ENCODE data around the gene ASCC3. TPM values are rescaled to one million over a fixed set of nuclear protein-coding genes. Genes with fewer than 3 reads are reported as not detected.

The ASCC3 gene
- total RNA-seq, 4 donors from 2014 or later = 25.9 to 40.9 (median 31.3) TPM

DNA sequence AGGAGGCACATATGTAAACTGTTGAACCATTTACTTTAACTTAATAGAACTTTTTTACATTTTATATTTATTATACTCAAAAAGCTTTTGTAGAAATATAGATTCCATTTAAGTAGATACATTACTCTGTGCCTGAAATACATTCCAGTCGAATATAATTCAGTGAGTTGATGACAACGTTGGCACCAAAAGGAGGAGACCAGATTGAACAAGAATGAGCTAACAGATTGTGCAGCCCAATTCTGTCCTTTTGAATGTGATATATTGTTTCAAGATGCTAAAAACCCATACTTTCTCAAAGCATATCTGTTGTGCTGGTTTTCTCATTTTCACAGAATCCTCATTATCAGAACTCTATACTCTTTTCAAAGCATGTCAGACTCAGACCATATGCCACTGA lies 269.0 kb downstream of the ASCC3 start:
- H3K27me3 ChIP-seq = no peaks in the 10 kb centered on the region
- H3K4me1 ChIP-seq = no peaks in the 10 kb centered on the region
- TF ChIP-seq POLR2A (IDR thresholded peaks at IDR 0.05) = no peak
- no peak for TF ChIP-seq CTCF (IDR thresholded peaks at IDR 0.05)
- TF ChIP-seq POLR2AphosphoS5 (IDR thresholded peaks at IDR 0.05) = no peak
- no peak for TF ChIP-seq EP300 (IDR thresholded peaks at IDR 0.05)
- no peaks in the 10 kb centered on the region for H3K9me3 ChIP-seq
- no peak overlapping the region for H3K4me3 ChIP-seq
- H3K36me3 ChIP-seq = no peaks in the 10 kb centered on the region
- H3K27ac ChIP-seq = no peak overlapping the region
- 62% methylated on average over 2 of the region's 2 CpGs for WGBS
- no peak for DNase-seq (ENCODE audit: low spot score in 2 of 2)

GRCh38 chr6:100599088-100599770 lies 281.9 kb downstream of the ASCC3 start:
- Histone ChIP-seq H3K9me3 (no peaks in the 10 kb centered on the region), H3K27me3 (no peaks in the 10 kb centered on the region), H3K27ac (no peak overlapping the region), H3K36me3 (peaks cover 17% of the 10 kb centered on the region), H3K4me3 (no peak overlapping the region), H3K4me1 (no peaks in the 10 kb centered on the region)
- TF ChIP-seq POLR2A (IDR thresholded peaks at IDR 0.05) = no peak
- no peak for TF ChIP-seq POLR2AphosphoS5 (IDR thresholded peaks at IDR 0.05)
- no peak for TF ChIP-seq CTCF (IDR thresholded peaks at IDR 0.05)
- no peak for TF ChIP-seq EP300 (IDR thresholded peaks at IDR 0.05)
- no peak for DNase-seq (ENCODE audit: low spot score in 2 of 2)
- WGBS = 98% methylated on average over 1 of the region's 1 CpG

DNA sequence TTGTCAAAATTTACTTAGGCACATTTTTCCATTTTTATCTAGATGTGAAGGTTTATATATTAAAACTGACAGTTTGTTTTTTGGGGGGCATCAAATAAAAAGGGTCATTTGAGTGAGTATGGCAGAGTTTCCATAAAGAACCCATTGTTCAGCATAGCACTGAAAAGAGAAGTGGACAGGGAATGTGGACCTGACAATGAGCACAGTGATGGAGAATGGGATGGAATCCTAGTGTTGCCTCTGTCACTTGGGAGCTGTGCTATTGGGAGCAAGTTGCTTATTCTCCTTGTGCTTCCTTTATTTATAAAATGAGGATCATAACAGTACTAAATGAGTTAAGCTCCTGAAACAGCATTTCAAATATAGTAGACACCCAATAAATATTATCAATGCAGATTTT lies 285.7 kb downstream of the ASCC3 start:
- no peak overlapping the region for H3K4me3 ChIP-seq
- DNase-seq (ENCODE audit: low spot score in 2 of 2) = no peak
- no peak for TF ChIP-seq EP300 (IDR thresholded peaks at IDR 0.05)
- no peak for TF ChIP-seq CTCF (IDR thresholded peaks at IDR 0.05)
- no peak for TF ChIP-seq POLR2A (IDR thresholded peaks at IDR 0.05)
- TF ChIP-seq POLR2AphosphoS5 (IDR thresholded peaks at IDR 0.05) = no peak
- no peak overlapping the region for H3K27ac ChIP-seq
- no peaks in the 10 kb centered on the region for H3K27me3 ChIP-seq
- H3K36me3 ChIP-seq = peaks cover 11% of the 10 kb centered on the region
- no peaks in the 10 kb centered on the region for H3K9me3 ChIP-seq
- H3K4me1 ChIP-seq = no peaks in the 10 kb centered on the region

DNA sequence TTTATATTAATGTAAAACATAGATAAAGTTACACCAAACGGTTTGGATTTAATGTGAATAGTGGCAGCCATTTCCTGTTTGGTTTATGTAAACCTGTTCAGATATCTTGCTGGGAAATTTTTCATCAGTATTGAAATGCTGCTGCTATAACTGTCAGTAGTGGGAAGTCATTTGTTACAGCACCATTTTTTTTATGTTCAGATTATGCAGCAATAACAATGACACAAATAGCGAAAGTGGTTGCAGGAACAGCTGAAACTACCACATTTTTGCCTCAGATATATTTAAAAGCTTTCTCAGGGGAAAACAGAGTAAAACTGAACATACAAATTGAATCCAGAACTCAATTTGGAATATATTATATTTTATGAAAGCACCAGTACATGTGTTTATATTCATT lies 287.6 kb downstream of the ASCC3 start:
- H3K4me1 ChIP-seq = no peaks in the 10 kb centered on the region
- H3K4me3 ChIP-seq = no peak overlapping the region
- H3K36me3 ChIP-seq = peaks cover 16% of the 10 kb centered on the region
- DNase-seq (ENCODE audit: low spot score in 2 of 2) = no peak
- H3K9me3 ChIP-seq = no peaks in the 10 kb centered on the region
- no peak overlapping the region for H3K27ac ChIP-seq
- H3K27me3 ChIP-seq = no peaks in the 10 kb centered on the region
- TF ChIP-seq CTCF (IDR thresholded peaks at IDR 0.05) (no peak), EP300 (IDR thresholded peaks at IDR 0.05) (no peak), POLR2A (IDR thresholded peaks at IDR 0.05) (no peak), POLR2AphosphoS5 (IDR thresholded peaks at IDR 0.05) (no peak)
- 55% methylated on average over 2 of the region's 2 CpGs for WGBS

GRCh38 chr6:100592929-100593328 lies 288.2 kb downstream of the ASCC3 start:
- no peak overlapping the region for H3K27ac ChIP-seq
- H3K9me3 ChIP-seq = no peaks in the 10 kb centered on the region
- peaks cover 19% of the 10 kb centered on the region for H3K36me3 ChIP-seq
- no peak for DNase-seq (ENCODE audit: low spot score in 2 of 2)
- H3K4me3 ChIP-seq = no peak overlapping the region
- no peak for TF ChIP-seq POLR2AphosphoS5 (IDR thresholded peaks at IDR 0.05)
- TF ChIP-seq POLR2A (IDR thresholded peaks at IDR 0.05) = no peak
- TF ChIP-seq CTCF (IDR thresholded peaks at IDR 0.05) = no peak
- no peak for TF ChIP-seq EP300 (IDR thresholded peaks at IDR 0.05)
- no peaks in the 10 kb centered on the region for H3K4me1 ChIP-seq
- WGBS = 75% methylated on average over 3 of the region's 3 CpGs
- no peaks in the 10 kb centered on the region for H3K27me3 ChIP-seq
